NCI-H2227 treated with DMSO at 0.1 percent for 48 hours (cell line): ENCODE measurements around the gene RARRES2.
"Not testable (repeated sequence)": the region's sequence is repeated elsewhere in the genome, so short reads cannot be mapped to it uniquely, and the experiment has no call there.

Experiments
- DNase-seq: peaks from one replicate; lab custom pipeline; 2025; lab: John Stamatoyannopoulos, UW

Gene RARRES2

GRCh38 chr7:150341263-150342120 lies at the start of gene RARRES2:
Gene RARRES2 (minus strand): TSS chr7:150341629. CDS start chr7:150340609, 1,020 bp downstream.
- DNase-seq: no peak

GRCh38 chr7:150390205-150390604 lies 48.8 kb upstream of the RARRES2 start:
- no peak for DNase-seq

GRCh38 chr7:150389532-150389816 lies 48.0 kb upstream of the RARRES2 start:
- no peak for DNase-seq

- DNase-seq: no peak
Measured at GRCh38 chr7:150388709-150389531, 47.5 kb upstream of the RARRES2 start.

- DNase-seq: no peak
Measured at GRCh38 chr7:150388306-150388705, 46.9 kb upstream of the RARRES2 start.

- not testable (repeated sequence) for DNase-seq
Measured at GRCh38 chr7:150385884-150386283, 44.5 kb upstream of the RARRES2 start.

DNA sequence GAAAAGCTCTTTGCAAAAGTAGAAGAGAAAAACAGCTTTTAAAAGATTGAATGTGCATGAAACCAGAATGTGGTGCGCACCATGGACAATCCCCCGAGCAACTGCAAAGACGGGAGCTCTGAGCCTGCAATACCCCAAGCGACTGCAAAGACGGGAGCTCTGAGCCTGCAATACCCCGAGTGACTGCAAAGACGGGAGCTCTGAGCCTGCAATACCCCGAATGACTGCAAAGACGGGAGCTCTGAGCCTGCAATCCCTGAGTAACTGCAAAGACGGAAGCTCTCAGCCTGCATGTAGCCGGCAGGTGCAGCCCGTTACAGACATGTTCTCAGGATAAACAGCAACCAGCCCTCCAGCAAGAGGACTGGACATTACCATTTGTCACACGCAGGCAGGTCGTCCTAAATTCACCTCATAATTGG lies 43.9 kb upstream of the RARRES2 start:
- DNase-seq: no peak

DNA sequence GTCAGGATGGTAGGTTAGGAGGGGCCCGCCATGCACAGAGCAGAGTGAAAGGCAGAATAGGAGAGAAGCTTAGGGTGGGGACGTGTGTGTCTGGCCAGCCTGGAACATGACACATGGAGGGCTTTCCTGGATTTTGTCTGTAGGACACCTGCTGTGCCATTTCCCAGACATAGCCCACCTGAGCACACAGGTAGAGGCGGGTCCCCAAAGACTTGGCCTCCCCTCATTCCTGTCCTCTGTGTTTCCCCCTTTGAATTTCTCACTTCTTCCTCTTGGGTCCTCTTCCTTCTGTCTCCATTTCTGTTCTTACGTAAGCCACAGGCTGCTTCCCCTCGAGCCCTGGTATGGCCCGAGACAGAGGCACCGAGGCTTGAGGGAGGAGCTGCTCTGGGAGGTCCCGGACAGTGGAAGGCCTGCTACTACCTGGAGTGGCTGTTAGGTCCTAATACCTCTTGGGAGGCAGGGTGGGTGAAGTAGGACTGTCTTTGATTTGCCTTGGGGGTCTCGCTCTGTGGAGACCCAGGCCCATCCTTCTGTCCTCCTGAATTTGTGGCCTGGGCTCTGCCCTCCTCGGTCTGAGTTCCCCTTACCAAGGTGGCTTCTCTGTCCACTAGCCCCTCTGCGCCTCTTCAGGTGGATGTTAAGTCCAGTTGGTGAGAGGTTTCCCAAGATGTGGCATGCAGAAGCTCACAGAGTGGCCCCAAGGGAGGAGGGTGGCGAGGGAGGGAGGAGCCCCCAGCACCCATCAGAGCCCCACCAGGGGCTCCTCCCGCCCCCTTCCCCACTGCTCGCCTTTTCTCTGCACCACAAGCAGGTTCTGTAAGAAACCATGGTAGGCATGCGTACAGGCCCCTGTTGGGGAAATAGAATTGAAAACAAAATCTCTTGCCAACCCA lies 43.2 kb upstream of the RARRES2 start:
- DNase-seq: no peak

DNA sequence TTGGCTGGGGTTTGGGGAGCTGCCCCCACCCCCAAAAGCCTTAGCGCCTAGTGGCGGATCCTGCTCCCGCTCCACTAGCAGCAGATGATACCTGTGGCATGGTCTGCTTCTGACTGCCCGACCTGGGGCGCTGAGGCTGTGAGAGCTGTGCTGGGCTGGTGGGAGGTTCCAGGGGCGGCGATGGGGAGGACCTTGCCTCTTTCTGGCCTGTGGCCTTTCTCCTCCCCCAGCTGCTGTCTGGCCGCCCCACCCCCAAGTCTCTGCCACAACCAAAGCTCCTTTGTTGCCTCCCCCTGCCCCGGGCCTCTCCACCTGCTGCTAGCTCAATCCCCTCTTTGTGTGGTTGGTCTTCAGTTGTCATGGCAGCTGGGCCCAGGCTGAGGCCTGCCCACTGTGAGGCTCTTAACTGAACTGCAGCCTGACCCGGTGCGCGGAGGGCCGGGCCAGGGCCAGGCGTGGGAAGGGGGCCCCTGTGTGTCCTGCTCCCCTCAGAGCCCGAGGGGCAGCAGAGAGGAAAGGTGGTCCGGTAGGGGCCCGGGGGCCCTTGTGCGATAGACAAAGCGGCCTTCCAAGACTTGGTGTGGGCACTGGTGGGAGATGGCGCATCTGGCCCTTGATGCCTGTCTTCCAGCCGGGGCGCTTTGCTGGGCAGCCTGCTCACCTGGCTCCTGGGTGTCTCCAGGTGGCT lies 42.4 kb upstream of the RARRES2 start:
- DNase-seq: peak; percentile 75

DNA sequence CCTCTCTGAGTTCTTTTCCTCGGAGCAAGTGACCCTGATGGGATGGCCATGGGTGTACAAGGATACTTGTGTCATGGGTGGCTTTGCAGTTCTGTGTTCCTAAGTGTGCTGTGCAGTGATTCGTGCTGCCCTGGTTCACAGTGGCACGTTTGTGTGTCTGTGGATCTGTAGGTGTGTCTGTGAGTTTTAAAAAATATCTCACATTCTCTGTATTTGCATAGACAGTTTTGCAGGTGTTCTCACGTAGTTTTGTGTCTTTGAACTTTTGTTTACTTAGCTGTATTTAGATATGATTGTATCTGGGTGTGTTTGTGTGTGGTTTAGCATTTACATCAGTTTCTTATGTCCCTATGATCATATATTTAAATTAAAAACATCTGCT lies 41.4 kb upstream of the RARRES2 start:
- no peak for DNase-seq

- no peak for DNase-seq
Measured at GRCh38 chr7:150382123-150382843, 40.9 kb upstream of the RARRES2 start.

GRCh38 chr7:150381785-150382122 lies 40.3 kb upstream of the RARRES2 start:
- DNase-seq: no peak

DNA sequence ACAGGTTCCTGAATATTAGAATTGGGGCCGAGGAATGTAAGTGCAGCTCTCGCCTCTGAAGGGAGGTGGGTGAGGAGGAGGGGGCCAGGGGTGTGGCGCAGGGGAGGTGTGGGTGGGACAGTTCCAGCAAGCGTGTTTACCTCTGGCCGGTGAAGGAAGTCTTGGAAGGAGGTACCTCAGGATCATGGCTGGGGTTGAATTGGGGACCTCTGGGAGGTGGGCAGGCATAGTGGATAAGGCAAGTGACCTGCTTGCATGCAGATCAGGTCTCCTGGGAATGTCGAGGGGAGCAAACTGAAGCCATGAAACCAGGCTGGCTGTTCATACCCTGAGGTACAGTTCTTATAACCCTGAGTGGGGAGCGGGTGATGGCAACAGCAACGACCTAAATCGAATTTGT lies 39.7 kb upstream of the RARRES2 start:
- no peak for DNase-seq

GRCh38 chr7:150380463-150380862 lies 39.0 kb upstream of the RARRES2 start:
- no peak for DNase-seq

- DNase-seq: no peak
Measured at GRCh38 chr7:150379441-150380379, 38.3 kb upstream of the RARRES2 start.

GRCh38 chr7:150378853-150379440 lies 37.5 kb upstream of the RARRES2 start, which contains the start of gene ZNF775:
Gene ZNF775 (plus strand): TSS chr7:150379330. CDS start chr7:150388471, 9,141 bp downstream.
- peak; percentile 91 for DNase-seq

GRCh38 chr7:150378115-150378852 lies 36.9 kb upstream of the RARRES2 start:
- peak; percentile 65 for DNase-seq

- no peak for DNase-seq
Measured at GRCh38 chr7:150377635-150378034, 36.2 kb upstream of the RARRES2 start.

- DNase-seq: no peak
Measured at GRCh38 chr7:150377196-150377595, 35.8 kb upstream of the RARRES2 start.
